Esophagus squamous epithelium (tissue), 4 donors: ENCODE measurements around the gene BCL10.
"Not testable (repeated sequence)": the region's sequence is repeated elsewhere in the genome, so short reads cannot be mapped to it uniquely, and the experiment has no call there.

ENCODE experiments used
- CTCF ChIP-seq, 6 experiments: fragments of 450-650 bp in 4 of 6; fragments of 200-600 bp in 2 of 6; sonication (generic) in 2 of 6; IDR thresholded peaks; one replicate each; pipeline ENCODE4 v1.5.1; 2016 to 2019; ENCODE audit warnings: antibody characterized with exemption in 6 of 6, mild to moderate bottlenecking in 4 of 6, moderate library complexity in 4 of 6
- POLR2A ChIP-seq, 4 donors: fragments of 450-650 bp; IDR thresholded peaks; one replicate each; pipeline ENCODE4 v1.6.1; 2017; ENCODE audit warnings: antibody characterized with exemption in 4 of 4, mild to moderate bottlenecking in 4 of 4, moderate library complexity in 3 of 4

GRCh38 chr1:85249042-85249441, 27.4 kb downstream of the BCL10 start:
- TF ChIP-seq POLR2A, CTCF (IDR thresholded peaks at IDR 0.05): not testable (repeated sequence)
